Parathyroid adenoma (tissue), 2 donors: ENCODE data around the gene FAXC.
"Not testable (repeated sequence)": the region's sequence is repeated elsewhere in the genome, so short reads cannot be mapped to it uniquely, and the experiment has no call there.

ENCODE experiments used
- H2AFZ ChIP-seq: fragments of 300-600 bp; sonication (generic); one replicate; pipeline ENCODE4 v1.7.0; 2017; ENCODE audit warnings: antibody characterized with exemption, mild to moderate bottlenecking
- H3K27ac ChIP-seq: fragments of 300-600 bp; sonication (generic); one replicate; pipeline ENCODE4 v1.7.0; 2017
- H3K27me3 ChIP-seq: fragments of 300-600 bp; sonication (generic); one replicate; pipeline ENCODE4 v1.7.0; 2017; ENCODE audit warnings: low read length; ENCODE audit not compliant: control insufficient read depth, insufficient read depth
- H3K36me3 ChIP-seq: fragments of 300-600 bp; sonication (generic); one replicate; pipeline ENCODE4 v1.7.0; 2017; ENCODE audit warnings: low read length; ENCODE audit not compliant: control insufficient read depth, insufficient read depth
- H3K4me1 ChIP-seq: fragments of 300-600 bp; sonication (generic); one replicate; pipeline ENCODE4 v1.7.0; 2017; ENCODE audit warnings: control low read depth
- H3K4me2 ChIP-seq: fragments of 300-600 bp; sonication (generic); one replicate; pipeline ENCODE4 v1.7.0; 2017; ENCODE audit warnings: low read length
- H3K4me3 ChIP-seq: fragments of 300-600 bp; sonication (generic); one replicate; pipeline ENCODE4 v1.7.0; 2017; ENCODE audit warnings: low read depth, low read length
- H3K79me2 ChIP-seq: fragments of 300-600 bp; sonication (generic); one replicate; pipeline ENCODE4 v1.7.0; 2017; ENCODE audit warnings: control low read depth
- H3K9ac ChIP-seq: fragments of 300-600 bp; sonication (generic); one replicate; pipeline ENCODE4 v1.7.0; 2017; ENCODE audit warnings: mild to moderate bottlenecking
- H3K9me3 ChIP-seq: fragments of 300-600 bp; sonication (generic); one replicate; pipeline ENCODE4 v1.7.0; 2017; ENCODE audit warnings: low read length; ENCODE audit not compliant: control insufficient read depth
- TF ChIP-seq, protein P1 (sequence below): fragments of 300-600 bp; sonication (generic); IDR thresholded peaks from one replicate; pipeline ENCODE4 v1.7.0; 2017; ENCODE audit warnings: antibody characterized with exemption, mild to moderate bottlenecking
- donor health status: primary hyperparathyroidism.

FAXC gene

DNA sequence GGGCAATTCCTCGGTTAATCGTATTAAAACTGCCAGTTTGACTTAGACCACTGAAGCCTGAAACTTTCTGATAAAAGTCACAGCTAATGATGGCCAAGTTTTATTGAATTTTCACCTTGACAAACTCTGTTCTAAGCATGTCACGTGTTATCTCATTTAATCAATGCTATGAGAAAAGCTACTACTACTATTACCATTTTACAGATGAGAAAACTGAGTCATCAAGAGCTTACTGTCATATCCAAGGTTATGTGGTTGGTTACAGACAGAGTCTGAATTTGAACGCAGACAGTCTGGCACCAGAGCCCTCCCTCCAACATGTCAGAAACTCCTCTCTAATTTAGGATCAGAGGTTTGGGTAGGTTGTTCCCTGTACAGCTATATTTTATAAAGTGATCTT is 4.3 kb downstream of the FAXC start:
- no peaks in the 10 kb centered on the region for H3K4me1 ChIP-seq
- H3K9me3 ChIP-seq = no peaks in the 10 kb centered on the region
- H3K27me3 ChIP-seq = no peaks in the 10 kb centered on the region
- H3K36me3 ChIP-seq = no peaks in the 10 kb centered on the region
- no peak overlapping the region for H3K9ac ChIP-seq
- H3K79me2 ChIP-seq = no peaks in the 10 kb centered on the region
- H3K4me3 ChIP-seq = no peak overlapping the region
- H2AFZ ChIP-seq = no peak overlapping the region
- H3K27ac ChIP-seq = no peak overlapping the region
- TF ChIP-seq, protein P1, sequence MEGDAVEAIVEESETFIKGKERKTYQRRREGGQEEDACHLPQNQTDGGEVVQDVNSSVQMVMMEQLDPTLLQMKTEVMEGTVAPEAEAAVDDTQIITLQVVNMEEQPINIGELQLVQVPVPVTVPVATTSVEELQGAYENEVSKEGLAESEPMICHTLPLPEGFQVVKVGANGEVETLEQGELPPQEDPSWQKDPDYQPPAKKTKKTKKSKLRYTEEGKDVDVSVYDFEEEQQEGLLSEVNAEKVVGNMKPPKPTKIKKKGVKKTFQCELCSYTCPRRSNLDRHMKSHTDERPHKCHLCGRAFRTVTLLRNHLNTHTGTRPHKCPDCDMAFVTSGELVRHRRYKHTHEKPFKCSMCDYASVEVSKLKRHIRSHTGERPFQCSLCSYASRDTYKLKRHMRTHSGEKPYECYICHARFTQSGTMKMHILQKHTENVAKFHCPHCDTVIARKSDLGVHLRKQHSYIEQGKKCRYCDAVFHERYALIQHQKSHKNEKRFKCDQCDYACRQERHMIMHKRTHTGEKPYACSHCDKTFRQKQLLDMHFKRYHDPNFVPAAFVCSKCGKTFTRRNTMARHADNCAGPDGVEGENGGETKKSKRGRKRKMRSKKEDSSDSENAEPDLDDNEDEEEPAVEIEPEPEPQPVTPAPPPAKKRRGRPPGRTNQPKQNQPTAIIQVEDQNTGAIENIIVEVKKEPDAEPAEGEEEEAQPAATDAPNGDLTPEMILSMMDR = no peak
- no peak overlapping the region for H3K4me2 ChIP-seq

DNA sequence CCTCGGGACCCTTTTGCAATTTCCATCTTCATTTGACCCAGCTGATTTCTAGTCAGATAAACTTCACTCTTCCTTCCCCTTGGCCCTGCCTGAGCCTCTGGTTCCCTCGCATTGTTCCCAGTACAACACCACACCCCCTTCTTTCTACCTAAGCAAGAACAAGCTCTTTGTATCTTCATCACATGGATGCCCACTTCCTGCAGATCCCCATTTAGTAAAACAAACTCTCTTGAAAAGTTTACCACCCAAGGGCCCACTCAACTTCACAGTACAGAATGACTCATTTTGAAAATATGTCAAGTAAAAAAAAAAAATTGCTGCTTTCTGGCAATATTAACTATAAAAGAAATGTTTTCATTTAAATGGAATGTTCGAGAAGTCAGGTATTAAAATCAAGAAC is 5.2 kb downstream of the FAXC start:
- H3K9ac ChIP-seq = no peak overlapping the region
- H2AFZ ChIP-seq = no peak overlapping the region
- no peaks in the 10 kb centered on the region for H3K27me3 ChIP-seq

DNA sequence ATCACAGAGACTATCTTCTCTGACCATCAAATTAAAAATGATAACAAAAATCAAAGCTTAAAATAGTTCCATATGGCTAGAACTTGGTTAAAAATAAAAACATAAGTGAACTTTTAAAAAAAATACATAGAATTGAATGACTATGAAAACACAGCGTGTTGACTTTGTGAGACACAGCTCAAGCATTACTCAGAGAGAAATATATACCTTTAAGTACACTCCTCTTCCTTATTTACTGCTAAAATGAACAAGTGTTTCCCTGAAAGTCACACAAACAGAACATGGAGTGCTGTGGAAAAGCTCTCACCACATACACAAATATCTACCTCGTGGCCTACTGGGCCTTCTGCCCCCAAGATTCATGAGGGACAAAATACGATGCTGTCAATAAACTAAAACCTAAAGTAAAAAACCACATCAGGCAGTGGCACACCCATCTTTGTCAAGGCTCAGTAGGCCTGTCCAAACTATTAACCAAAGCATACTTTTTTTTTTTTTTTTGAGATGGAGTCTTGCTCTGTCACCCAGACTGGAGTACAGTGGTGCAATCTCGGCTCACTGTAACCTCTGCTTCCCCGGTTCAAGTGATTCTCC is 7.5 kb downstream of the FAXC start:
- TF ChIP-seq, protein P1 = no peak
- Histone ChIP-seq H3K9me3 (no peaks in the 10 kb centered on the region), H3K79me2 (no peaks in the 10 kb centered on the region), H3K36me3 (no peaks in the 10 kb centered on the region), H3K27ac (no peak overlapping the region), H2AFZ (no peak overlapping the region), H3K9ac (no peak overlapping the region), H3K4me1 (no peaks in the 10 kb centered on the region), H3K4me2 (no peak overlapping the region), H3K27me3 (no peaks in the 10 kb centered on the region), H3K4me3 (no peak overlapping the region)

More for the DNA sequence above, 5.2 kb downstream of the FAXC start:
- no peaks in the 10 kb centered on the region for H3K36me3 ChIP-seq
- TF ChIP-seq, protein P1 = no peak
- no peak overlapping the region for H3K4me3 ChIP-seq
- no peaks in the 10 kb centered on the region for H3K9me3 ChIP-seq
- H3K4me1 ChIP-seq = no peaks in the 10 kb centered on the region
- H3K27ac ChIP-seq = no peak overlapping the region
- no peaks in the 10 kb centered on the region for H3K79me2 ChIP-seq
- H3K4me2 ChIP-seq = no peak overlapping the region

DNA sequence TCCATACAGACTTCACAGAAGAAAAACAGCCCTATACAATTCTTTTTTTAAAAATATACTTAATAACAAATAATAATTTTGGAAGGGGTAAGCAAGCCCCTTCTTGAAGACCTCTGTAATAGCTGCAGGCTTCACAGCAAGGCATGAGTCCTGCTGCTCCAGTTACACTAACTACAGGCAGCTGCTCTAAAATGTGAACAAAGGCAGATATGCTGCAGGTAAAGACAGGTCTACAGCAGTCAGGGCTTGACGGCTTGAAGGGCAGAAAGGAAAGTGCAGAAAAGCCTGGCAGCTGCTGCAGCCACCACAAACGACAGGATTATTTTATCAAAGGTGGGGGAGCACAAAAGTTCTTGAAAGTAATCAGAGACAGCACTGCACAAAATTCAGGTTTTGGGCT is 11.3 kb downstream of the FAXC start:
- Histone ChIP-seq H3K9me3 (no peaks in the 10 kb centered on the region), H2AFZ (no peak overlapping the region), H3K79me2 (no peaks in the 10 kb centered on the region), H3K27me3 (no peaks in the 10 kb centered on the region), H3K4me2 (no peak overlapping the region), H3K4me1 (no peaks in the 10 kb centered on the region), H3K27ac (no peak overlapping the region), H3K4me3 (no peak overlapping the region), H3K9ac (no peak overlapping the region), H3K36me3 (no peaks in the 10 kb centered on the region)
- TF ChIP-seq, protein P1 = no peak

DNA sequence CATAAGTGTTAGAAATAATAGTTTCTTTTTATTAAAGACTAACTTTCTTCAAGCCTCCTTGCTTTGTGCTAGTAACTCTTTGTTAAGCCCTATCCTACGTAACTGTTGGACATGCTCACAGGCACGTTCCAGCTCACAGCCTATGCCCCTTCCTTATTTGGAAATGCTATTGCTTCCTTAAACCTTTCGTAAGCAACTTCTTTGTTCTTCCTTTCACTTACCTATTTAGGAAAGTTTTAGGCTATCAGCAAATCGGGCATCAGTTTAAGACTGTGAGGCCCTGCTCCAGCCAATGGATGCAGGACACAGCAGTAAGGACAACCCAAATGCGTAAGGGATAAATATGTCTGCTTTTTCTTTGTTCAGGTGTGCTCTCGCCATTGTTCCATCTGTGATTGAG is 14.2 kb downstream of the FAXC start:
- H3K4me3 ChIP-seq, H3K9ac ChIP-seq, H3K4me2 ChIP-seq, H3K4me1 ChIP-seq, H2AFZ ChIP-seq, H3K9me3 ChIP-seq, H3K27me3 ChIP-seq, H3K79me2 ChIP-seq, H3K27ac ChIP-seq, H3K36me3 ChIP-seq: not testable (repeated sequence)
